ENCODE results near the gene LRRK2. TPM values are rescaled to one million over a fixed set of nuclear protein-coding genes. Genes with fewer than 3 reads are reported as not detected.
A peak's percentile ranks its signal among the peaks of the same experiment; 100 is the strongest.

The LRRK2 gene
- polyA plus RNA-seq, 2 of the 4 experiments (the other 2 are of a cell fraction), result 5.3 to 20.4 TPM

DNA sequence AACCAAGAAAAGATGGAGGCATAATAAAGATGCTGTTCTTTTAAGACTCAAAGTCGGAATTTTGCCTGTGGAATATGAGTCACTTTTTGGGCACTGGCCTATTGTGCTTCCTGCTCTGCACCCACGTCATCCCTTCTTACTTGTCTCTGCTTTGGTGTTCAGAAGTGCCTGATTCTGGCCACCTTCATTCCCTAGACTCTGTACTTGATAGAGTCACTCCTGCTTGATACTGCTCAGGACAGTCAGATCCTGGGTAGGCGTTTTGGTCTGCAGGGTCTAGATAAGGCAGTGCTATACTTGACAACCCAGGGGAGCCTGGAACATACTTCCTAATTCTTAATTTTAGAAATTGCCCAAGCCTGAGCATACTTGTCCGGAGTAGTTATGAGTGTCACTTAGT lies 1.9 kb downstream of the LRRK2 start (continued):
- TF ChIP-seq, protein P1, sequence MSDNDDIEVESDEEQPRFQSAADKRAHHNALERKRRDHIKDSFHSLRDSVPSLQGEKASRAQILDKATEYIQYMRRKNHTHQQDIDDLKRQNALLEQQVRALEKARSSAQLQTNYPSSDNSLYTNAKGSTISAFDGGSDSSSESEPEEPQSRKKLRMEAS (IDR thresholded peaks at IDR 0.05), result peak; percentile 36; the same call in 1 of the 2 replicates
- TF ChIP-seq EHMT2 (IDR thresholded peaks at IDR 0.05; ENCODE audit: low read depth) (no peak), USF2 (IDR thresholded peaks at IDR 0.05) (no peak), POLR2AphosphoS2 (conservative IDR thresholded peaks at IDR 0.05; ENCODE audit: low read length) (no peak), PBX3 (IDR thresholded peaks at IDR 0.05) (no peak), CEBPB (IDR thresholded peaks at IDR 0.05) (no peak), HOXB5 (CRISPR knock-in tag; IDR thresholded peaks at IDR 0.05) (no peak)

- Histone ChIP-seq H3K4me2 (peak overlapping the region; percentile 85), H3K4me3 (peak overlapping the region; percentile 58; the same call in 1 of the 3 replicates), H3K9me3 (no peaks in the 10 kb centered on the region), H3K4me1 (peaks cover 46% of the 10 kb centered on the region), H3K27ac (peak overlapping the region; percentile 94 to 98)
- DNase-seq (ENCODE audit: low read depth in 1 of 2, low spot score in 1 of 2) (no peak), FAIRE-seq (no peak), ATAC-seq (no peak)
- POLR2A ChIA-PET, result no interaction called here
- CTCF ChIA-PET, result no interaction called here
- 90% methylated on average over 1 of the region's 1 CpG for WGBS (ENCODE audit: missing lambda C conversion rate)
- no peak for TF ChIP-seq BHLHE40 (IDR thresholded peaks at IDR 0.05; ENCODE audit: low read depth, low read length)
- TF ChIP-seq PHF8 (IDR thresholded peaks at IDR 0.05; ENCODE audit: borderline replicate concordance, low read depth), result no peak
- no peak for TF ChIP-seq CBX2 (IDR thresholded peaks at IDR 0.05; ENCODE audit: borderline replicate concordance, low read depth)
- no peak for TF ChIP-seq FOSB (CRISPR knock-in tag; IDR thresholded peaks at IDR 0.05)
- no peak for TF ChIP-seq GATA3 (IDR thresholded peaks at IDR 0.05; ENCODE audit: borderline replicate concordance)
- TF ChIP-seq MAFK (IDR thresholded peaks at IDR 0.05; ENCODE audit: partially characterized antibody), result no peak
- TF ChIP-seq NFE2L2 (conservative IDR thresholded peaks at IDR 0.05; ENCODE audit: low read length), result no peak
- TF ChIP-seq, protein P2, sequence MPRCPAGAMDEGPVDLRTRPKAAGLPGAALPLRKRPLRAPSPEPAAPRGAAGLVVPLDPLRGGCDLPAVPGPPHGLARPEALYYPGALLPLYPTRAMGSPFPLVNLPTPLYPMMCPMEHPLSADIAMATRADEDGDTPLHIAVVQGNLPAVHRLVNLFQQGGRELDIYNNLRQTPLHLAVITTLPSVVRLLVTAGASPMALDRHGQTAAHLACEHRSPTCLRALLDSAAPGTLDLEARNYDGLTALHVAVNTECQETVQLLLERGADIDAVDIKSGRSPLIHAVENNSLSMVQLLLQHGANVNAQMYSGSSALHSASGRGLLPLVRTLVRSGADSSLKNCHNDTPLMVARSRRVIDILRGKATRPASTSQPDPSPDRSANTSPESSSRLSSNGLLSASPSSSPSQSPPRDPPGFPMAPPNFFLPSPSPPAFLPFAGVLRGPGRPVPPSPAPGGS (IDR thresholded peaks at IDR 0.05), result no peak
- TF ChIP-seq CTCF (IDR thresholded peaks at IDR 0.05), result no peak
- no peak for TF ChIP-seq ZNF302 (CRISPR knock-in tag; IDR thresholded peaks at IDR 0.05)
- peak in 1 of 2 experiments; percentile 31; a peak in 1 of 4 replicates for TF ChIP-seq CEBPB (IDR thresholded peaks at IDR 0.05)
- no peak for TF ChIP-seq SMC3 (IDR thresholded peaks at IDR 0.05)
- no peak for TF ChIP-seq MAZ (IDR thresholded peaks at IDR 0.05; ENCODE audit: borderline replicate concordance, low read depth, low read length)
- TF ChIP-seq HDAC2 (IDR thresholded peaks at IDR 0.05), result peak; percentile 65; the same call in 1 of the 2 replicates
Measured at GRCh38 chr12:40227447-40227846, 2.6 kb downstream of the LRRK2 start.

- Histone ChIP-seq H3K4me1 (peaks cover 38% of the 10 kb centered on the region), H3K4me2 (peak overlapping the region; percentile 9; the same call in 2 of the 3 replicates), H3K9me3 (no peaks in the 10 kb centered on the region), H3K27ac (peak overlapping the region in 1 of 2 experiments; percentile 48; a peak in 2 of 6 replicates), H3K4me3 (no peak overlapping the region)
- ATAC-seq (no peak), FAIRE-seq (no peak), DNase-seq (ENCODE audit: low read depth in 1 of 2, low spot score in 1 of 2) (no peak)
- ChIA-PET CTCF (interaction anchor here (1.3 kb wide), 1 partner anchor 10 kb away, joined by 3 read pairs; no protein-coding TSS in a partner anchor), POLR2A (no interaction called here)
- 87% methylated on average over 3 of the region's 3 CpGs for WGBS (ENCODE audit: missing lambda C conversion rate)
- TF ChIP-seq FOSB (CRISPR knock-in tag; IDR thresholded peaks at IDR 0.05) (no peak), CHD2 (IDR thresholded peaks at IDR 0.05; ENCODE audit: low read length, partially characterized antibody) (no peak), CHD4 (IDR thresholded peaks at IDR 0.05; ENCODE audit: borderline replicate concordance) (no peak), ZNF302 (CRISPR knock-in tag; IDR thresholded peaks at IDR 0.05) (no peak), CTCF (IDR thresholded peaks at IDR 0.05) (no peak), HDAC2 (IDR thresholded peaks at IDR 0.05) (no peak), TFCP2L1 (CRISPR knock-in tag; IDR thresholded peaks at IDR 0.05) (no peak), RAD21 (conservative IDR thresholded peaks at IDR 0.05 in 1 of 2, IDR thresholded peaks at IDR 0.05 in 1 of 2) (no peak), POLR2A (IDR thresholded peaks at IDR 0.05; ENCODE audit: low read length) (no peak), USF2 (IDR thresholded peaks at IDR 0.05) (no peak), KDM5A (IDR thresholded peaks at IDR 0.05) (no peak), GATA3 (IDR thresholded peaks at IDR 0.05; ENCODE audit: borderline replicate concordance) (no peak), HEYL (CRISPR knock-in tag; IDR thresholded peaks at IDR 0.05) (no peak), NR3C1 (IDR thresholded peaks at IDR 0.05) (no peak)
- TF ChIP-seq, protein P1 (IDR thresholded peaks at IDR 0.05), result no peak
Measured at GRCh38 chr12:40228727-40229126, 3.9 kb downstream of the LRRK2 start.

Measured in A549 (cell line).